Effector memory CD4-positive, alpha-beta T cell (primary cell): ENCODE measurements around the gene GFOD1.
"Not testable (repeated sequence)": the region's sequence is repeated elsewhere in the genome, so short reads cannot be mapped to it uniquely, and the experiment has no call there.

Source experiments
- DNase-seq, 3 donors: peaks; one replicate each; pipeline ENCODE4 v3.0.0-alpha.2; 2020
- H3K27ac ChIP-seq: 2 replicates; pipeline ENCODE4 v1.7.0; 2013; ENCODE audit warnings: mild to moderate bottlenecking, low read length, moderate library complexity; ENCODE audit not compliant: insufficient read depth, poor library complexity, severe bottlenecking
- H3K27me3 ChIP-seq: replicated peaks from 2 replicates; pipeline ENCODE4 v1.7.0; 2013; ENCODE audit warnings: mild to moderate bottlenecking, low read length; ENCODE audit not compliant: insufficient read depth, control insufficient read depth, poor library complexity, severe bottlenecking
- H3K36me3 ChIP-seq: 2 replicates; pipeline ENCODE4 v1.7.0; 2013; ENCODE audit warnings: mild to moderate bottlenecking, low read length, moderate library complexity; ENCODE audit not compliant: control insufficient read depth, insufficient read depth
- H3K4me1 ChIP-seq: 2 replicates; pipeline ENCODE4 v1.7.0; 2013; ENCODE audit warnings: low read length, mild to moderate bottlenecking; ENCODE audit not compliant: control insufficient read depth, insufficient read depth, poor library complexity, severe bottlenecking
- H3K4me3 ChIP-seq: 2 replicates; pipeline ENCODE4 v1.7.0; 2013; ENCODE audit warnings: low read length, low read depth, mild to moderate bottlenecking; ENCODE audit not compliant: insufficient read depth, poor library complexity, severe bottlenecking
- H3K9me3 ChIP-seq: 2 replicates; pipeline ENCODE4 v1.7.0; 2013; ENCODE audit warnings: mild to moderate bottlenecking, low read length, moderate library complexity; ENCODE audit not compliant: control insufficient read depth

GFOD1 gene

DNA sequence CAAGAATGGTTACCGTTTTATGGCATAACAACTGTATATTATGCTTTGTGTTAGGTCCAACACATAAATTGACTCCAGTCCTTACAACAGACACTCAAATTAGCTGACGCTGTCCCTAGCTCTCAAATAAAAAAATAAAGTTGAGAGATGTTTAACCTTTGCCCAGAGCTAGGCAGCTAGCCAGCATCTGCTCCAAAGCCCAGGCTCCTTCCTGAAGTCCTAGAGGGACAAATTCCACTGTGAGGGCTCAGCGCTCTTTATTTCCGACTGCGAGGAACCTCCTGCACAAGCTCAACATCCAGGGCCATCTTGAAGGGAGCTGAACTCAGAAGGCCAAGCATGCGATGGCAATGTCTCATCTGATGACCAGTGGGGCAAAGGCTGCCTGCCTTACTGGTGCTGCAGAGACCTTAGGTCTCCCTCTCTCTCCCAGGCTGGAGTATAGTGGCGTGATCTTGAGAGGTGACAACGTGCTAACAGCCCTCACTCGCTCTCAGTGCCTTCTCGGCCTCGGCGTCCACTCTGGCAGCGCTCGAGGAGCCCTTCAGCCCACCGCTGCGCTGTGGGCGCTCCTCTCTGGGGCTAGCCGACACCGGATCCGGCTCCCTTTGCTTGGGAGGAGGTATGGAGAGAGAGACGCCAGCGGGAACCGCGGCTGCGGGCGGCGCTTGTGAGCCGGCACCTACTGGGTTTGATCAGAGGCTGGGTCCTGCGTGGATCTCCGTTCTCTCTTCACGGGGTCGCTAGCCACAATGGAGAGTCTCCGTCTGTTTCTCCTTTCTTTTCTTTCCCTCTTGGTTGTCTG lies 24.7 kb upstream of the GFOD1 start:
- no peaks in the 10 kb centered on the region for H3K27me3 ChIP-seq
- DNase-seq, result no peak
- H3K4me3 ChIP-seq, result no peak overlapping the region

GRCh38 chr6:13511141-13511571 lies 23.8 kb upstream of the GFOD1 start:
- not testable (repeated sequence) for H3K9me3 ChIP-seq, DNase-seq, H3K4me3 ChIP-seq, H3K4me1 ChIP-seq, H3K27me3 ChIP-seq, H3K27ac ChIP-seq, H3K36me3 ChIP-seq

More for the DNA sequence above, 24.7 kb upstream of the GFOD1 start:
- H3K4me1 ChIP-seq, result no peaks in the 10 kb centered on the region
- H3K27ac ChIP-seq, result no peak overlapping the region
- no peaks in the 10 kb centered on the region for H3K9me3 ChIP-seq
- H3K36me3 ChIP-seq, result no peaks in the 10 kb centered on the region

- not testable (repeated sequence) for H3K4me1 ChIP-seq, DNase-seq, H3K27me3 ChIP-seq, H3K4me3 ChIP-seq, H3K36me3 ChIP-seq, H3K9me3 ChIP-seq, H3K27ac ChIP-seq
Observed at GRCh38 chr6:13510433-13510832, 23.0 kb upstream of the GFOD1 start.

GRCh38 chr6:13508711-13509705 lies 21.6 kb upstream of the GFOD1 start:
- Histone ChIP-seq H3K4me1 (no peaks in the 10 kb centered on the region), H3K36me3 (no peaks in the 10 kb centered on the region), H3K27ac (no peak overlapping the region), H3K27me3 (no peaks in the 10 kb centered on the region), H3K4me3 (no peak overlapping the region), H3K9me3 (no peaks in the 10 kb centered on the region)
- DNase-seq, result no peak

GRCh38 chr6:13507306-13507860 lies 20.0 kb upstream of the GFOD1 start:
- Histone ChIP-seq H3K4me3 (no peak overlapping the region), H3K9me3 (no peaks in the 10 kb centered on the region), H3K27ac (no peak overlapping the region), H3K4me1 (no peaks in the 10 kb centered on the region), H3K36me3 (no peaks in the 10 kb centered on the region), H3K27me3 (no peaks in the 10 kb centered on the region)
- DNase-seq, result no peak

DNA sequence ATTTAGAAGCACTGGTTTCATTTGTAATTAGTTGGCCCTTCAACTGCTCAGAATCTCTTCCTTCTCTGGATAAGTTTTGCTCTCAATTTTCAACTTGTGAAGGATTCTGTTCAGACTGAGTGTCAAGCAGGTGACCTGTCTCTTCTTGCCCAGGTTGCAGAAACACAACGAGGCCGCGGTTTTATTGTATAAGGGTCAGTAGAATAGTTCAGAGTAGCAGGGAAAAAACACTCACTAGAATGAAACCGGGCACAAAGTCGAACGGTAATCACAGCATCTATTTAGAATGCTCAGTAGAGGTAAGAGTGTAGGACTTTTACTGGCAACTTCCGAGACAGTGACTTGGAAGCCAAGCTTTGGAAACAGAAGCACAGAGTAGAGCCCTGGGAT lies 17.9 kb upstream of the GFOD1 start:
- H3K27ac ChIP-seq, result no peak overlapping the region
- no peak for DNase-seq
- H3K9me3 ChIP-seq, result no peaks in the 10 kb centered on the region
- no peaks in the 10 kb centered on the region for H3K27me3 ChIP-seq
- no peak overlapping the region for H3K4me3 ChIP-seq
- no peaks in the 10 kb centered on the region for H3K36me3 ChIP-seq
- no peaks in the 10 kb centered on the region for H3K4me1 ChIP-seq

DNA sequence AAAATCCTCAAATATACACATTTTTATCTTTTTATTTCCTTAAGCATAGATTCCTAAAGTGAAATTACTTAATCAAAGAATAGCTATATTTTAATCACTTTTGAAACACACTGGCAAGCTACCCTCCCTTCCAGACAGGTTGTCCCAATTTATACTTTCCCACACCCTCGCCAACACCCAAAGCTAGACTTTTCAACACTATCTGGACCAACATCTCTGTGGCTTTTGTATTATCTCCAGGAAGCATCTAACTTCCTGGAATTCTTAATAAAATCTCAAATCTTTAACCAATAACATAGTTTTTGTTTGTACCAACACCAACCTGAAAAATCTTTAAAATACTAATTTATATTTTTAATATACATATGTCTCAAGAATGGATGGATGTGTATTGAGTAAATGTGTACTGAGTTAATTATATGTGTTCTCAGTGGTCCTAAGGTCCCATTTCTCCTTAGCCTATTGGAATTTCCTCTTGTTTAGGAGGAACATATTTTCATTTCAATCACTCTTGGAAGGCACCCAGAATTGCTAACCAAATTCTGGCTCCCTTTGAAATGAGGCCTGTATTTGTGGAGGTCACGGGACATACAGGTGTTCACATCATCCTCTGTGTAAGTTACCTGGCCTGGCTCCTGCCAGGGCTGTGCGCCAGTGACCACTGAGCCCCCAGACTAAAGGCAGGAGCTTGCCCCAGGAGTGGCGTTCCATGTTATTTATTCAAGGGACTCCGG lies 17.4 kb upstream of the GFOD1 start:
- H3K27me3 ChIP-seq, result no peaks in the 10 kb centered on the region

GRCh38 chr6:13500915-13501314 lies 13.5 kb upstream of the GFOD1 start:
- Histone ChIP-seq H3K36me3 (no peaks in the 10 kb centered on the region), H3K4me1 (no peaks in the 10 kb centered on the region), H3K27ac (no peak overlapping the region), H3K4me3 (no peak overlapping the region), H3K9me3 (no peaks in the 10 kb centered on the region), H3K27me3 (no peaks in the 10 kb centered on the region)
- DNase-seq, result no peak

More for the DNA sequence above, 17.4 kb upstream of the GFOD1 start:
- Histone ChIP-seq H3K36me3 (no peaks in the 10 kb centered on the region), H3K4me3 (no peak overlapping the region), H3K4me1 (no peaks in the 10 kb centered on the region), H3K27ac (no peak overlapping the region), H3K9me3 (no peaks in the 10 kb centered on the region)
- no peak for DNase-seq

DNA sequence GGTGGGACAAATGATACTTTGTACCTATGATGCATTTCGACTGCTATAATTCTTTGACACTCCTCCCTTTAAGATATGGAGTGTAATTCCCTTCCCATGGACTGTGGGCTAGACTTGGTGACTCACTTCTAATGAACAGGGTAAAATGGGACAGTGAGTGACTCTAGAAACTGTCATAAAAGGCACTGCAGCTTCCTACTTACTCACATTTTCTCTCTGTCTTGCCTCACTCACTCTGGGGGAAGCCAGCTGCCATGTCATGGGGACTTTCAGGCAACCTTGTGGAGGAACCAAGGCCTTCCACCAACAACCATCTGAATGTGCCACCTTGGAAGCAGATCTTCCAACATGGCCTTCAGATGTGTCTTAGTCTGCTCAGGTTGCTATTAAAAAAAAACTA lies 12.9 kb upstream of the GFOD1 start:
- no peak for DNase-seq
- H3K9me3 ChIP-seq, result no peaks in the 10 kb centered on the region
- H3K36me3 ChIP-seq, result no peaks in the 10 kb centered on the region
- no peak overlapping the region for H3K27ac ChIP-seq
- H3K27me3 ChIP-seq, result no peaks in the 10 kb centered on the region
- no peak overlapping the region for H3K4me3 ChIP-seq
- H3K4me1 ChIP-seq, result no peaks in the 10 kb centered on the region
